MM.1S (cell line): ENCODE results near the gene FOXL1.

Experiments
- DNase-seq: peaks from one replicate; pipeline ENCODE4 v3.0.0-alpha.2; 2015
- H2AFZ ChIP-seq: fragments of 300-600 bp; sonication (generic); 2 replicates; pipeline ENCODE4 v1.6.0; 2016; ENCODE audit warnings: antibody characterized with exemption, low read length
- H3F3A ChIP-seq: fragments of 300-600 bp; sonication (generic); 2 replicates; pipeline ENCODE4 v1.6.1; 2016; ENCODE audit warnings: mild to moderate bottlenecking, antibody characterized with exemption, low read length, moderate library complexity, mixed read lengths; ENCODE audit not compliant: insufficient read depth
- H3K27ac ChIP-seq: fragments of 300-600 bp; sonication (generic); 2 replicates; pipeline ENCODE4 v1.5.1; 2016; ENCODE audit warnings: mild to moderate bottlenecking, low read length
- H3K27me3 ChIP-seq: fragments of 300-600 bp; sonication (generic); replicated peaks from 2 replicates; pipeline ENCODE4 v1.6.0; 2016; ENCODE audit warnings: low read length; ENCODE audit not compliant: insufficient read depth
- H3K36me3 ChIP-seq: fragments of 300-600 bp; sonication (generic); replicated peaks from 2 replicates; pipeline ENCODE4 v1.6.1; 2016; ENCODE audit warnings: mild to moderate bottlenecking, low read length, mixed read lengths; ENCODE audit not compliant: insufficient read depth
- H3K4me1 ChIP-seq: fragments of 300-600 bp; sonication (generic); 2 replicates; pipeline ENCODE4 v1.6.1; 2016; ENCODE audit warnings: low read length, mixed read lengths
- H3K4me2 ChIP-seq: fragments of 300-600 bp; sonication (generic); 2 replicates; pipeline ENCODE4 v1.6.0; 2016; ENCODE audit warnings: low read depth, low read length
- H3K4me3 ChIP-seq: fragments of 300-600 bp; sonication (generic); 2 replicates; pipeline ENCODE4 v1.5.1; 2016; ENCODE audit warnings: low read length, mixed read lengths
- H3K79me2 ChIP-seq: fragments of 300-600 bp; sonication (generic); 2 replicates; pipeline ENCODE4 v1.6.1; 2016; ENCODE audit warnings: mixed run types, low read length, mixed read lengths
- H3K9ac ChIP-seq: fragments of 300-600 bp; sonication (generic); 2 replicates; pipeline ENCODE4 v1.6.1; 2016; ENCODE audit warnings: low read length, mixed read lengths
- H3K9me2 ChIP-seq: fragments of 300-600 bp; sonication (generic); replicated peaks from 2 replicates; pipeline ENCODE4 v1.6.1; 2016; ENCODE audit warnings: mild to moderate bottlenecking, low read length, mixed read lengths; ENCODE audit not compliant: insufficient read depth
- H3K9me3 ChIP-seq: fragments of 300-600 bp; sonication (generic); replicated peaks from 2 replicates; pipeline ENCODE4 v1.6.1; 2016; ENCODE audit warnings: mild to moderate bottlenecking, low read length, mixed read lengths; ENCODE audit not compliant: insufficient read depth
- H4K20me1 ChIP-seq: fragments of 300-600 bp; sonication (generic); 2 replicates; pipeline ENCODE4 v1.6.1; 2016; ENCODE audit warnings: mild to moderate bottlenecking, low read length, moderate library complexity, mixed read lengths; ENCODE audit not compliant: insufficient read depth
- EZH2 ChIP-seq: fragments of 300-600 bp; sonication (generic); optimal IDR thresholded peaks from 2 replicates; pipeline ENCODE3; 2017; ENCODE audit warnings: low read depth, mild to moderate bottlenecking, antibody characterized with exemption, low read length, mixed read lengths
- EZH2phosphoT487 ChIP-seq: fragments of 300-600 bp; sonication (generic); IDR thresholded peaks from 2 replicates; pipeline ENCODE4 v1.6.1; 2018; ENCODE audit warnings: antibody characterized with exemption, low read length
- TF ChIP-seq, protein P1 (sequence below): fragments of 300-600 bp; sonication (generic); IDR thresholded peaks from 2 replicates; pipeline ENCODE4 v1.5.1; 2016; ENCODE audit warnings: antibody characterized with exemption, low read length, mixed read lengths

The FOXL1 gene

DNA sequence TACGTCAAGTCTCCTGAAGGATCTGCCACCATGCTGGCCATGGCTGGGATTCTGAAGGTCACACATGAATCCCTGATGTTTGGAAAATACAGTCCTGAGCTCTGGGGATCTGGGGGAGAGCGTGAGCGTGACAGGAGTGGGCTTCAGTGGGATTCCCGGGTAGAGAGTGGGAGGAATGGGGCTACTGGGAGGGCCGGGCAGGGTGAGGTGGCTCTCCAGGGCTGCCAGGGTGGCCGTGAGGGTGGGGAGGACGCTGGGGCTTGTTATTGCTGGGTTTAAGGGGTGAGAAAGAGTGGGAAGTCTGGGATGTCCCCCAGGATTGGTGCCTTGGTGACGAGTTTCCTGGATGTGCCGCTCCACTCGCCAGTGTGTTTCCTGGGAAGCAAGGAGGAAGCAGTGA, 31.3 kb downstream of the FOXL1 start:
- H3K9me2 ChIP-seq = no peaks in the 10 kb centered on the region
- DNase-seq = no peak
- no peak overlapping the region for H2AFZ ChIP-seq
- no peaks in the 10 kb centered on the region for H4K20me1 ChIP-seq
- peaks cover 21% of the 10 kb centered on the region for H3K27me3 ChIP-seq
- no peak overlapping the region for H3K4me2 ChIP-seq
- TF ChIP-seq, protein P1, sequence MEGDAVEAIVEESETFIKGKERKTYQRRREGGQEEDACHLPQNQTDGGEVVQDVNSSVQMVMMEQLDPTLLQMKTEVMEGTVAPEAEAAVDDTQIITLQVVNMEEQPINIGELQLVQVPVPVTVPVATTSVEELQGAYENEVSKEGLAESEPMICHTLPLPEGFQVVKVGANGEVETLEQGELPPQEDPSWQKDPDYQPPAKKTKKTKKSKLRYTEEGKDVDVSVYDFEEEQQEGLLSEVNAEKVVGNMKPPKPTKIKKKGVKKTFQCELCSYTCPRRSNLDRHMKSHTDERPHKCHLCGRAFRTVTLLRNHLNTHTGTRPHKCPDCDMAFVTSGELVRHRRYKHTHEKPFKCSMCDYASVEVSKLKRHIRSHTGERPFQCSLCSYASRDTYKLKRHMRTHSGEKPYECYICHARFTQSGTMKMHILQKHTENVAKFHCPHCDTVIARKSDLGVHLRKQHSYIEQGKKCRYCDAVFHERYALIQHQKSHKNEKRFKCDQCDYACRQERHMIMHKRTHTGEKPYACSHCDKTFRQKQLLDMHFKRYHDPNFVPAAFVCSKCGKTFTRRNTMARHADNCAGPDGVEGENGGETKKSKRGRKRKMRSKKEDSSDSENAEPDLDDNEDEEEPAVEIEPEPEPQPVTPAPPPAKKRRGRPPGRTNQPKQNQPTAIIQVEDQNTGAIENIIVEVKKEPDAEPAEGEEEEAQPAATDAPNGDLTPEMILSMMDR = no peak
- TF ChIP-seq EZH2 = no peak
- TF ChIP-seq EZH2phosphoT487 = no peak
- no peak overlapping the region for H3K9ac ChIP-seq
- H3K4me3 ChIP-seq = no peak overlapping the region
- no peaks in the 10 kb centered on the region for H3K36me3 ChIP-seq
- H3K4me1 ChIP-seq = no peaks in the 10 kb centered on the region
- H3K79me2 ChIP-seq = no peaks in the 10 kb centered on the region
- H3K9me3 ChIP-seq = no peaks in the 10 kb centered on the region
- H3F3A ChIP-seq = no peaks in the 10 kb centered on the region
- no peak overlapping the region for H3K27ac ChIP-seq

DNA sequence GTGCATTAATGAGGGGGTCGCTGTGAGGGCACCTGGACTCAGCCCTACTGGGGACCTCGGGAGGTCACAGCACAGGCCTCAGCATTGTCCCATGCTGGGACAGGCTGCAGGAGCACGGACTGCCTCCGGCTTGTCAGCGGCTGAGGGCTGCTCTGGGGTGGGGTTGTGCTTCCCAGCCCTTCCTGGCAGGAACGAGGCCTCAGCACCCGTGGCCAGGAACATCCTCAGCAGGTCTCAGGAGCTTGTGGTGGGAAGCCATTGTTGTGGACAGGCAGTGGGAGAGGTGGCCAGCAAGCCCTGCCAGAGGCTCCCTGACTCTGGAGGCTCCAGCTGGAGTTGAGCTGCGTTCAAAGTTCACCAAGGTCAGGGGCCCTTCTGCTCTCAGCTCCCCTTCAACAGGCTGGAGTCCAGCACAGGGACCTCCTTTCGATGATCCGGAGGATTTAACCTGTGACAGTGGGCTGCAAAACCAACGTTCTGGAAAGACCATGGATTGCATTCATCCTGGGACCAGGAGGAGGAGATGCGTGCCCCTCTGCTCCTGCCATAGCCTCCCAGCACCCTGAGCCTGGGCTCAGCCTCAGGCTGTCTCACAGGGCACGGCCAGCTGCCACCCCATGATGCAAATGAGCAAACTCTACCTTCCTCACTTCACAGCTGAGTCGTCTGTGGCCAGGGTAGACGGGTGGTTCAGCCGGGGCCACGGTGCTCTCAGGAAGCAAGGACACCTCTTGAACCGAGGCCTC, 32.6 kb downstream of the FOXL1 start:
- H2AFZ ChIP-seq = no peak overlapping the region
- no peak overlapping the region for H3K4me2 ChIP-seq
- no peaks in the 10 kb centered on the region for H3K4me1 ChIP-seq
- H3K9me3 ChIP-seq = no peaks in the 10 kb centered on the region
- peaks cover 34% of the 10 kb centered on the region for H3K27me3 ChIP-seq
- H3K79me2 ChIP-seq = no peaks in the 10 kb centered on the region
- H3K4me3 ChIP-seq = no peak overlapping the region
- DNase-seq = no peak
- no peak for TF ChIP-seq EZH2phosphoT487
- TF ChIP-seq EZH2 = no peak
- no peak overlapping the region for H3K9ac ChIP-seq
- no peaks in the 10 kb centered on the region for H3K9me2 ChIP-seq
- no peak overlapping the region for H3K27ac ChIP-seq
- no peaks in the 10 kb centered on the region for H3F3A ChIP-seq
- H4K20me1 ChIP-seq = no peaks in the 10 kb centered on the region
- no peaks in the 10 kb centered on the region for H3K36me3 ChIP-seq

- no peaks in the 10 kb centered on the region for H3F3A ChIP-seq
- H3K27me3 ChIP-seq = peaks cover 38% of the 10 kb centered on the region
- H3K9me3 ChIP-seq = no peaks in the 10 kb centered on the region
- no peak for DNase-seq
- no peaks in the 10 kb centered on the region for H4K20me1 ChIP-seq
- H3K4me3 ChIP-seq = no peak overlapping the region
- no peaks in the 10 kb centered on the region for H3K9me2 ChIP-seq
- TF ChIP-seq EZH2 (no peak), EZH2phosphoT487 (no peak)
- TF ChIP-seq, protein P1 = no peak
- H3K79me2 ChIP-seq = no peaks in the 10 kb centered on the region
- H2AFZ ChIP-seq = no peak overlapping the region
- H3K36me3 ChIP-seq = no peaks in the 10 kb centered on the region
- no peaks in the 10 kb centered on the region for H3K4me1 ChIP-seq
- no peak overlapping the region for H3K27ac ChIP-seq
- no peak overlapping the region for H3K9ac ChIP-seq
- H3K4me2 ChIP-seq = no peak overlapping the region
These were observed 33.1 kb downstream of the FOXL1 start for GRCh38 chr16:86611525-86611855.

GRCh38 chr16:86611941-86612340, 33.6 kb downstream of the FOXL1 start:
- Histone ChIP-seq H3K27ac (no peak overlapping the region), H2AFZ (no peak overlapping the region), H3K9ac (no peak overlapping the region), H3K79me2 (no peaks in the 10 kb centered on the region), H3K27me3 (peaks cover 42% of the 10 kb centered on the region), H3K4me2 (no peak overlapping the region), H3K9me2 (no peaks in the 10 kb centered on the region), H3K4me1 (no peaks in the 10 kb centered on the region), H4K20me1 (no peaks in the 10 kb centered on the region), H3K4me3 (no peak overlapping the region), H3F3A (no peaks in the 10 kb centered on the region), H3K36me3 (no peaks in the 10 kb centered on the region), H3K9me3 (no peaks in the 10 kb centered on the region)
- TF ChIP-seq EZH2 = no peak
- TF ChIP-seq EZH2phosphoT487 = no peak
- TF ChIP-seq, protein P1 = no peak
- no peak for DNase-seq
